ENCODE results near the gene KLF1.
A peak's percentile ranks its signal among the peaks of the same experiment; 100 is the strongest.

DNA sequence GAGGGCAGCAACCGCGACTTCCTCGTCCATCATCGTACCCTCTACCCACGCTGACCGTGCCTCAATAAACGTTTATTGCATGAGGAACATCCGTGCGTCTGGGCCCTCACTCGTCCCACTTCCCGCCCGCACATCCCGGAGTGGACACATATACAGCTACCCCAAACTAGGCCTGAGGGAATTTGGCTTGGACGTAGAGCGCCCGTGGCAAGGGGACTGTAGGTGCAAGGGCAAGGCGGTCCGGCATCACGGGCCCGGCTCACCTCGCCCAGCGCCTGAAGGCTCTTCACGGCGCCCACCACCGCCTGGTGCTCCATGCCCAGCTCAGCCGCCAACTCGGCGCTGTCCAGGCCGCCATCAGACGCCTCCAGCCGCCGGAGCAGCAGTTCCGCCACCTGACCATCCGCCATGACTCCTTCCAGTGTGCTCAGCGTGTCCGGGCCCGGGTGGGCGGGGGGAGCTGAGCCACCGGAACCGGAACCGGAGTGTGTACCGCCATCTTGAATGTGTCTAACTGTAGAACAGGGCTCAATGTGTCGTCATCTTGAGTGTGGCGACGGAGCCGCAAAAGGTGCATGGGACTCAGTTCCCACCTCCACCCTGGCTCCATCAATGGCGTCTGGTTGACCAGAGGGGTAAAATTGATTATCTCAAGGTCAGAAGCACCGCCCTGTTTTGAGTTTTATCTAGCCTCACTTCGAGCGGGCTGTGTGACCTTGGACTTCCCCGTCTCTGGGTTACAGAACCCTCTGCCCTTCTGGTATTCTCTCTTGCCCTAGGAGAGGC, 46.5 kb upstream of the KLF1 start, which contains the start of gene FARSA:
- TF ChIP-seq CTCF (IDR thresholded peaks at IDR 0.05) (no peak), POLR2A (IDR thresholded peaks at IDR 0.05) (peak in 1 of 2 donors; percentile 73)
